ENCODE measurements around the gene PNPO.
"Not testable (repeated sequence)": the region's sequence is repeated elsewhere in the genome, so short reads cannot be mapped to it uniquely, and the experiment has no call there.

Gene PNPO

DNA sequence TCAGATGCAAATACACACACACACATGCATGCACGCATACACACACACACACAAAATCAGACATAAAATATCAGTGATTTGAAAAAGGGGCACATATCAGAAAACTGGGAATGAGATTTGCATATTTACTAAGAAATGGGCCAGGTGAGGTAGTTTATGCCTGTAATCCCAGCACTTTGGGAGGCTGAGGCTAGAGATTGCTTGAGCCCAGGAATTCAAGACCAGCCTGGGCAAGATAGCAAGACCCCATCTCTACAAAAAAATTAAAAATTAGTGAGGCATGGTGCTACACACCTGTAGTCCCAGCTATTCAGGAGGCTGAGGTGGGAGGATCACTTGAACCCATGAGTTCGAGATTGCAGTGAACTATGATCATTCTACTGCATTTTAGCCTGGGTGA lies 22.4 kb upstream of the PNPO start:
- no peak for DNase-seq

DNA sequence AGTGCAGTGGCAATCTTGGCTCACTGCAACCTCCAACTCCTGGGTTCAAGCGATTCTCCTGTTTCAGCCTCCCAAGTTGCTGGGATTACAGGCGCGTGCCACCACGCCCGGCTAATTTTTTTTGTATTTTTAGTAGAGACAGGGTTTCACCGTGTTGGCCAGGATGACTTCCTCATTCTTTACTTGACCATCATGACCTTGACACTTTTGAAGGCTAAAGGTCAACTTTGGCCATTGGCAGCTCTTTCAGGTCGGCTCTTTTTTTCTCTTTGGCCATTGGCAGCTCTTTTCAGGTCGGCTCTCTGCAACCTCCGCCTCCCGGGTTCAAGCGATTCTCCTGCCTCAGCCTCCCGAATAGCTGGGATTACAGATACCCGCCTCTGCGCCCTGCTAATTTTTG lies 21.5 kb upstream of the PNPO start:
- not testable (repeated sequence) for DNase-seq

DNA sequence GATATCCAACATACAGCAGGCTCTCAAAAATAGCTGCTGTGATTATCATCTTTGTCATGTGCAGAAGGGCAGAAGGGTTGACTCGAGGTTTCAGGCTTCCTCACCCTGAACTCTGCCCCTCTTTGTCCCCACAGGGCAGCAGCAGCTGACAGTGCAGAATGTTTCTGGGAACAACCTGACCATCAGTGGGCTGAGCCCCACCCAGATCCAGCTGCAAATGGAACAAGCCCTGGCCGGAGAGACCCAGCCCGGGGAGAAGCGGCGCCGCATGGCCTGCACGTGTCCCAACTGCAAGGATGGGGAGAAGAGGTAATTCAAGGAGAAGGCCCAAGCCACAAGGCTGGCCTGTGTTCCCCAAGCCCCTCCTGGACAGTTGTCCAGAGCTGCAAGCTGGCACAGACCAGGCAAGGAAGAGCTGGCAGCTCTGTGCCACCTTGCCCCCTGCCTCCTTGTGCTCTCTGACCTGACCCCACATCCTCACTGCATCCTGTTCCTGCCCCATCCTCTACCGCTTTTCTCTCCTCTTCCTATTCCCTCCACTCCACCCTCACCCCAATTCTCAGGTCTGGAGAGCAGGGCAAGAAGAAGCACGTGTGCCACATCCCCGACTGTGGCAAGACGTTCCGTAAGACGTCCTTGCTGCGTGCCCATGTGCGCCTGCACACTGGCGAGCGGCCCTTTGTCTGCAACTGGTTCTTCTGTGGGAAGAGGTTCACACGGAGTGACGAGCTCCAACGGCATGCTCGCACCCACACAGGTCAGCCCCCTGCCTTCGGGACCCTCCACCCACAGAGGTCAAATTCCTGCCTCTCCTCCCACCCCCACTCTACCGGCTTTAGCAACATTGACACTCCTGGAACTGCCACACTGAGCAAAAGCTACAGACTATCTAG lies 16.3 kb upstream of the PNPO start:
- DNase-seq: no peak

GRCh38 chr17:47925678-47925988 lies 15.7 kb upstream of the PNPO start:
- DNase-seq: no peak

DNA sequence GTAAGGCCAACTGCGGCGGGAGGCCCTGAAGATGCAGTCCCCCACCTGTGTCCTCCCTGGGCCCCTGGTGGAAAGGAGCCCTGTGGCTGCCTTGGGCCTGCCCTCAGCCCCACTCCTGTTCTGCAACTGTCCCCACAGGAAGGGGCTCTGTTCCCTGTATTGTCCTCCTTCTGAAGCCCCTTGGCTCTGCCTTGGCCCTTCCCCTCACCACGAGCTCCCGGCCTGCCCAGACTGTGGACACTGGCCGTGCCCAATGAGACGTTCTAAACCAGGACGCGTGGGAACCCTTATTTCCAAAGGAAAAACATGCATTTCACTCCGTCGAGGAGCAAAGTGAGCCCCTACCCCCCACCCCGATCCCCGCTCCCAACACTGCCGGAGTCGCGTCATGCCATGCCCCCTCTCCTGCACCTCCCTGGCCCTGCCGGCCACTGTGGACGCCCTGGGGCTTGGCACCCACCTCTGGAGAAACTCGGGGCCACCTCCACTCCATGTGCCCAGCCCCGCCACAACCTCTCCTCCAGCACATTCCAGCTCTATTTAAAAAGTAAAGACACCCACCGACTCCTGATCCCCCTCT lies 13.5 kb upstream of the PNPO start:
- DNase-seq: no peak

DNA sequence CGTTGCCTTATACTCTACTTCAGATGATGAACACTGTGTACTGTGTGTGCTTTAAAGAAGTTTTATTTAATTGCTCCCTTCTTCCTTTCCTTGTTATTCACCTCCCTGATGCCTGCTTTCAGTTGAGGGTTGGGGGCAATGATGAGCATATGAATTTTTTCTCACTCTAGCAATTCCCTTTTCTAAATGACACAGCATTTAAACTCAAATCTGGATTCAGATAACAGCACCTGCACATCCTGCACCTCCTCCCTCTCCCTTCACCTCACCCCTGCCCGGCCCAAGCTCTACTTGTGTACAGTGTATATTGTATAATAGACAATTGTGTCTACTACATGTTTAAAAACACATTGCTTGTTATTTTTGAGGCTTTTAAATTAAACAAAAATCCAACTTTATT lies 13.0 kb upstream of the PNPO start:
- peak; percentile 57 for DNase-seq

DNA sequence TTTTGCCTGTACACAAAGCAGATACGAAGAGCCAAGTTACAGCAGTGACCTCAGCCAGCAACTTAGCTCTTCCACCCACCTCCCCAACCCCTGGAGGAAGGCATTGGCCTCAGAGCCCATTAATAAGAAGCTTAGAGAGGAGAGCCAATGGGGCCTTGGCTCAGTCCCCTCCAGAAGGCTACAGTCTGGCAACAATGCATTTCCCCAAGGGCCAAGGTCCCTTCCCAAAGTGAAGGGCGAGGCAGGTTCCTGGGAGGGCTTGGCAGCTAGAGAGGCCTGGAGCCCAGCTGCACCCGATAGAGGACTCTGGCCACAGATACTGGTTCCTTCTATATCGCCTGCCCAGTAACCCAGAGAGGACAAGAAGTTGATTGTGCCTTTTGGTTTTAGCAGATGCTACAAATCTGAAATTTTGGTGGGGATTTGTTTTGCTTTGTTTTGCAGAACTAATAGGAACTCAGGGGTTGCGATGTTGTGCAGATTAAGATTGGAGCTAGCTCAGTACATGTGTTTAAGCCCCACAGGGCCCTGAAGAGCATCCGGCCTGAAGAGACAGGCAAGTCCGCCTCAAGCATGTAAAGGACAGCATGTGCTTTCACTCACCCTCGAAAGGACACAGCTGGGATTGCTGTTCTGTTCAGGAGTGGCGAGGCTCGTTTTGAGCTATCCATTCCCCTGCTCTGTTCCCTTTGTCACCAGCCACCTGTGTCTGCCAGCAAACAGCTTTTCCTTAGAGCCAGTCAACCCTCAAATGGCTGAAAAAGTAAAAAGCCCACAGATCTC lies 12.0 kb upstream of the PNPO start:
- no peak for DNase-seq

DNA sequence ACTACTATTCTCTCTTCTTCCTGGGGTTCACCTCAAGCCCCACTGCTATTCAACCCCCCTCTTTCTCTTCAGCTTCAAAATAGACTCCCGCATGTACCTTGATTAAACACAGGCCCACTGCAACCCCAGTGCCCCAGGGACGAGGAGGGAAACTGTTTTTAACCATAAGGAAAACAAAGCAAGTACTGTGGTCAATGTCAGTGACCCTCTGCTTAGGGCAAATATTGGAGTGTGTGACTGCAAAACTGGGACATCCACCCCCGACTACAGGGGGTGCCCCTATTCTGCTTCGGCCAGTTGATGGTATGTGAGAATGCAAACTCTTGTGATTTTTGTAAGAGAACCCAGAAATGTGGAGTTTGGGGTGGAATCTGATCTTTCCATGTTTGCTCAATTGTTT lies 9.5 kb upstream of the PNPO start:
- no peak for DNase-seq

GRCh38 chr17:47934856-47935255 lies 6.5 kb upstream of the PNPO start:
- DNase-seq: no peak

DNA sequence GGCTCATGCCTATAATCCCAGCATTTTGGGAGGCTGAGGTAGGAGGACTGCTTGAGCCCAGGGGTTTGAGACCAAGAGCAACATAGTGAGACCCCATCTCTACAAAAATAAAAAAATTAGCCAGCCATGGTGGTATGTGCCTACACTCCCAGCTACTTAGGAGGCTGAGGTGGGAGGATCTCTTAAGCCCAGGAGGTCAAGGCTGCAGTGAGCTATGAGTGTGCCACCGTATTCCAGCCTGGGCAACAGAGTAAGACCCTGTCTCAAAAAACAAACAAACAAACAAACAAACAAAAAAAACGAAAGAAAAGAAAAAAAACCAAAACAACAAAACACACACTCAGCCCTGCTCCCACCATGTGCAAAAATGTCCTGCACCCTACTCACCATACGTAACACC lies 5.9 kb upstream of the PNPO start:
- not testable (repeated sequence) for DNase-seq

GRCh38 chr17:47935961-47936360 lies 5.4 kb upstream of the PNPO start:
- DNase-seq: peak; percentile 95

DNA sequence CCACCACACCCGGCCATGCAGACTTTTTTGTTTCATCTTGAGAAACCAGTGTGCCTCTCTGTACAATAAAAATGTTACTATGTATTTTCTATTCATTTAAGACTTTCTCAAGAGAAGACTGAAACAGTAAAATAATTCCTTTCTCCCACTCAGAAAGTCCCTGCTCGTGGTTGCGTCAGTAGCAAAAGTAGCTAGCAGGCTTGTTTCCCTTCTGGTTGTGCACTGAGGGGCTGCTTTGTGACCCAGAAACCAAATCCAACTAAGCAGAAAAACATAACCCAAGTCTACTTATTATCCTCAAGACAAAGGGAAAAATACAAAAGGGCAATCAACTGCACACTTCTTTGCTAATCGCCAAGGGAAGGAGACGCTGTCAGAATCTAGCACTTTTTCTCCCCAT lies 3.4 kb upstream of the PNPO start:
- DNase-seq: no peak

DNA sequence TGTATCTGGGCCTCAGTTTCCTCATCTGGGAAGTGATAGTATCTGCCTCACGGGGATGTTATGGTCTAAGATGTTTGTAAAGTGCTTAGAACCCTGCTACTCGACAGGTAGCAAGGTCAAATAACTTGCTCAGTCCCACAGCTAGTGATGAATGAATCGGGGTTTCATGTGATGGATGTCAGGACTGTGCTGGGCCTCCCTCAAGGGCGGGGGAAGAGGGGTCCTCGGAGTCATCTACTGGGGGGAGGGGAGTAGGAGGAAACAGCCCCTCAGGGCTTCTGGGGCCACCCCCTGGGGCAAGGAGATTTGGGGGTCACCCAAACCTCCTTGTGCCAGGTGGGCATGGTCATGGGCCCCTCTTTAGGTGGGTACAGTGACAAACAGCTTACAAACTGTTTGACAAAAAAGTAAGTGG lies 732 bp downstream of the PNPO start:
- DNase-seq: no peak

DNA sequence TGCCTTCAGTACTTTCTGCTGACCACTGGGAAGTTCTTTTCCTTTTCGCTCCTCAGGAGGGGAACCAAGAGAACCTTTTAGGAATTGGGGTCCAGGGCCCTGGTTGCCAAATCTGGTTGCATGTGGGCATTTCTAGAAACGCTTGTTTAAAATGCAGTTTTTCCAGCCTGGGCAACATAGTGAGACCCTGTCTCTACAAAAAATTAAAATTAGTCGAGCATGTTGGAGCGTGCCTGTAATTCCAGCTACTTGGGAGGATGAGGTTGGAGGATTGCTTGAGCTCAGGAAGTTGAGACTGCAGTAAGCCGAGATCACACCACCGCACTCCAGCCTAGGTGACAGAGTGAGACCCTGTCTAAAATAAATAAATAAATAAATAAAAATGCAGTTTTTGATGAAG lies 1.2 kb downstream of the PNPO start:
- no peak for DNase-seq

DNA sequence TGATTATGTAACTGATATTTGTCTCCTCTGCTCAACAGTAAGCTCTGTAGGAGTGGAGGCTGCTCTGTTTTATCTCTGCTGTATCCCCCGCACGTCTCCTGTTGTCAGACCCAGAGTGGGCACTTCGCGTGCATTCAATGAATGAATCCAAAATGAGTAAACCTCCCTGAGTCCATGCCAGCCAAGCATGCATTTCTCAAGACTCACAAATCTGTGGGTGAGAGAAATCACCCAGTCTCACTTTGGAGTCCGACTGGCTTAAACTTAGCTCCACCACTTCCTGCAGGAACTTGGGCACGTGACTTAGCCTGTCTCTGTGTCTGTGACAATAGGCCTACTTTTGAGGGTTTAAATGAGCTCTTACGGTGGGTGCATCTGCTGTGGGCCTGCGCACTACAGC lies 3.7 kb downstream of the PNPO start:
- DNase-seq: no peak

DNA sequence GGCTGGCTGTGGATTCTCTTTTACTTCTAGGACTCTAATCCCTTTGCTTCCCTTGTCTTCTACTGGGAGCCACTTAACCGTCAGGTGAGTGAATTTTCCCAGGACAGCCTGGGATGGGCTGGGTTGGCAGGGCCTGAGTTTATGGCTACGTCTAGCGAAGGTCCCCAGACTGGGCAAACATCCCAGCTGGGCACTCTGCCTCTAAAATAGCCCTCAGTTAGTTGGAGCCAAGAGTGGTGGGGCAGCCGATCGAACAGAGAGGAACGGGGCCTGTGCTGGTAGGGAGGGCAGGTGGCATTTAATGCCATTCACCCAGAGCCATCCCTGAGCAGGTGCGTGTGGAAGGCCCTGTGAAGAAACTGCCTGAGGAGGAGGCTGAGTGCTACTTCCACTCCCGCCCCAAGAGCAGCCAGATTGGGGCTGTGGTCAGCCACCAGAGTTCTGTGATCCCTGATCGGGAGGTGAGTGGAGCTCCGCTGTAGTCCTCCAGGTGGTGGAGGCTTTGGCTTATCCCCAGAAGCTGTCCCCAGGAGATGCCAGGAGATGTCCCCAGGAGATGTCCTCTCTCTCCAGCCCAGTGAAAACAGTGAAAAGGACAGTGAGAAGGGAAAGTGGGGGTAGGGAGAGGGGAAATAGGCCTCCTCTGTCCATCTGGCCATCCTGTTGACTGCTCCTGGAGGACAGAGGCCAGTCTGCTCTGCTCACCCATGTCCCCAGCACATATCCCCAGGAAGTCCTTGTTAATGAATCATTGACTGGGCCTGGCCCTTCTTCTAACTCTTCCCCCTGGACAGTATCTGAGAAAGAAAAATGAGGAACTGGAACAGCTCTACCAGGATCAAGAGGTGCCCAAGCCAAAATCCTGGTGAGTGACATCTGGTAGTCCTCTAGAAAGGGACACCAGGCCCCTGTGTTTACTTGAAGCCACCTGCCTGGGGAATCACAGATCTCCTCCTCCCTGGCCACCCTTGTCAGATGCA lies 4.4 kb downstream of the PNPO start:
- no peak for DNase-seq

DNA sequence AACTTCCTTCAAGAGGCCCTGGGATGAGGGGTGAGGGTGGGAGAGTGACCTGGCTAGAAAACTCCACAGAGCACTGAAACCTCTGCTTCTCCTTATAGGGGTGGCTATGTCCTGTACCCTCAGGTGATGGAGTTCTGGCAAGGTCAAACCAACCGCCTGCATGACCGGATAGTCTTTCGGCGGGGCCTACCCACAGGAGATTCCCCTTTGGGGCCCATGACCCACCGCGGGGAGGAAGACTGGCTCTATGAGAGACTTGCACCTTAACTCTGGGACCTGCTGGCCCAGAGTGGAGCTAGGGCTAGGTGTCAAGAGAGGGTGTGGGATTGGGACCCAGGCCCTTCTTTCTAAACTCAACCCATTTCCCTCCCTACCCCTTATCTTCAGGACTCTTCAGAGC lies 5.1 kb downstream of the PNPO start:
- DNase-seq: no peak

GRCh38 chr17:47946929-47947397 lies 5.6 kb downstream of the PNPO start:
- DNase-seq: peak; percentile 90

- DNase-seq: no peak
These were observed 7.4 kb downstream of the PNPO start for GRCh38 chr17:47948706-47949196.

GRCh38 chr17:47949197-47949759 lies 7.9 kb downstream of the PNPO start:
- DNase-seq: peak; percentile 91

DNA sequence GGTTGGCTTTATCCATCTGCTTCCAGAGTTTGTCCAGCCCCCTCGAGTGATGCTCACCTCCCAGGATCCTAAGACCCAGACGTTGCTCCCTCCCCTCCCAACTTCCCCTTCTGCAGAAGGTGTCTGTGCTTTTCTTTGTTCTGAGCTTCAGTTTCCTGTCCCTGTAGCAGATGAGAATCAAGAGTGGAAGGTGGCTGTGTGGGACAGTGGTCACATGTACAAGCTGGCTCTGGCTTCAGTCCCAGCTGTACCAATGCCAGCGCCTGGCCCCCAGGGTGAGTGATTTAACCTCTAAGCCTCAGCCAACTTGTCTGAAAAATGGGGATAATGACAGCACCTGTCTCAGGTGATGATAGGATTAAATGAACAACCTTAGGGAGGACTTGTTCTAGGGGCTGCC lies 8.6 kb downstream of the PNPO start:
- peak; percentile 47 for DNase-seq

- no peak for DNase-seq
These were observed 9.1 kb downstream of the PNPO start for GRCh38 chr17:47950448-47950847.

Data from hematopoietic multipotent progenitor cell treated with erythropoietin and hydrocortisone succinate and interleukin-3 and kit ligand, for 4 days (in vitro differentiated cells).